ENCODE measurements around the gene PIK3IP1. TPM values are rescaled to one million over a fixed set of nuclear protein-coding genes. Genes with fewer than 3 reads are reported as not detected.

PIK3IP1 gene
- total RNA-seq, 1 experiment from 2014 or later: 0.87 TPM

- H3K36me3 Mint-ChIP-seq (ENCODE audit: insufficient read depth in 1 of 3, low read depth in 3 of 3): no peaks in the 10 kb centered on the region
- H4K5ac ChIP-seq (ENCODE audit: insufficient read length, low read depth, low read length): no peak overlapping the region
- H2BK20ac ChIP-seq (ENCODE audit: low read depth, low read length, poor library complexity, severe bottlenecking): no peak overlapping the region
- no peak overlapping the region for H2BK15ac ChIP-seq (ENCODE audit: low read depth, low read length)
- H3K4me1 ChIP-seq (ENCODE audit: insufficient read depth, low read length): no peaks in the 10 kb centered on the region
- H3K4me3 Mint-ChIP-seq: no peak overlapping the region
- no peaks in the 10 kb centered on the region for H3K27me3 ChIP-seq (ENCODE audit: insufficient read depth, low read length)
- no peak for DNase-seq
- H3K9me3 ChIP-seq (ENCODE audit: control insufficient read depth, low read depth, low read length): no peaks in the 10 kb centered on the region
- H3K4ac ChIP-seq (ENCODE audit: low read depth, low read length): no peak overlapping the region
- no peak overlapping the region for H3K4me2 ChIP-seq (ENCODE audit: insufficient read depth, insufficient read length, low read length)
- H3K23me2 ChIP-seq (ENCODE audit: insufficient read length, low read depth, low read length, poor library complexity, severe bottlenecking): no peaks in the 10 kb centered on the region
- no peak overlapping the region for H4K91ac ChIP-seq (ENCODE audit: insufficient read length, low read depth, low read length)
- H3K79me2 ChIP-seq (ENCODE audit: insufficient read depth, low read length): no peaks in the 10 kb centered on the region
- no peaks in the 10 kb centered on the region for H3K4me1 Mint-ChIP-seq
- TF ChIP-seq CTCF (conservative IDR thresholded peaks at IDR 0.05): no peak
- H3T11ph ChIP-seq (ENCODE audit: low read length): no peak overlapping the region
- H2AK5ac ChIP-seq (ENCODE audit: insufficient read length, low read length): no peak overlapping the region
- H3K27me3 Mint-ChIP-seq (ENCODE audit: low read depth): no peaks in the 10 kb centered on the region; the same call in 1 of the 2 replicates
- no peaks in the 10 kb centered on the region for H4K20me1 ChIP-seq (ENCODE audit: control insufficient read depth, insufficient read depth, insufficient read length)
- no peak overlapping the region for H3K23ac ChIP-seq (ENCODE audit: insufficient read length, low read depth, low read length)
- no peak overlapping the region for H3K56ac ChIP-seq (ENCODE audit: insufficient read length, low read depth, low read length)
- H2BK5ac ChIP-seq (ENCODE audit: insufficient read length, low read length): no peak overlapping the region
- no CpG with 5 or more reads among the region's 3 CpGs for WGBS (ENCODE audit: extremely low coverage, insufficient read length, low lambda C conversion rate)
- no peak overlapping the region for H3K14ac ChIP-seq (ENCODE audit: insufficient read depth, low read length)
- no peak overlapping the region for H3K18ac ChIP-seq (ENCODE audit: insufficient read length, low read depth, low read length)
- H2AFZ ChIP-seq (ENCODE audit: low read length): no peak overlapping the region
- H3K9me3 Mint-ChIP-seq: no peaks in the 10 kb centered on the region
- H3K27ac Mint-ChIP-seq: no peak overlapping the region
- H2BK120ac ChIP-seq (ENCODE audit: low read depth, low read length, poor library complexity, severe bottlenecking): no peak overlapping the region
- no peak overlapping the region for H3K27ac ChIP-seq (ENCODE audit: insufficient read length, low read depth, low read length)
- no peak overlapping the region for H3K9ac ChIP-seq (ENCODE audit: extremely low read depth, insufficient read length, low read length)
- no peak overlapping the region for H2BK12ac ChIP-seq (ENCODE audit: insufficient read length, low read depth, low read length)
- H4K8ac ChIP-seq (replicated peaks; ENCODE audit: insufficient read length, low read depth, low read length): no peak overlapping the region
- no peaks in the 10 kb centered on the region for H3K79me1 ChIP-seq (ENCODE audit: insufficient read depth, low read depth, low read length, poor library complexity, severe bottlenecking)
These were observed 8.6 kb upstream of the PIK3IP1 start for GRCh38 chr22:31300896-31301295.
